Measurements from ENCODE around the gene DCHS1.

DCHS1 gene

GRCh38 chr11:6670202-6670830 lies 14.7 kb upstream of the DCHS1 start:
- no peak for DNase-seq (ENCODE audit: low read depth, low spot score)

GRCh38 chr11:6667733-6668374 lies 12.2 kb upstream of the DCHS1 start:
- DNase-seq (ENCODE audit: low read depth, low spot score) = no peak

- no peak for DNase-seq (ENCODE audit: low read depth, low spot score)
Measured at GRCh38 chr11:6666302-6667183, 10.9 kb upstream of the DCHS1 start.

GRCh38 chr11:6664551-6664950 lies 8.9 kb upstream of the DCHS1 start:
- DNase-seq (ENCODE audit: low read depth, low spot score) = no peak

GRCh38 chr11:6663794-6664469 lies 8.3 kb upstream of the DCHS1 start:
- DNase-seq (ENCODE audit: low read depth, low spot score) = no peak

GRCh38 chr11:6660712-6661111 lies 5.1 kb upstream of the DCHS1 start:
- no peak for DNase-seq (ENCODE audit: low read depth, low spot score)

GRCh38 chr11:6658647-6659046 lies 3.0 kb upstream of the DCHS1 start:
- DNase-seq (ENCODE audit: low read depth, low spot score) = no peak

- DNase-seq (ENCODE audit: low read depth, low spot score) = no peak
Measured at GRCh38 chr11:6657346-6657745, 1.7 kb upstream of the DCHS1 start.

- no peak for DNase-seq (ENCODE audit: low read depth, low spot score)
Measured at GRCh38 chr11:6656936-6657335, 1.3 kb upstream of the DCHS1 start.

GRCh38 chr11:6656584-6656915 lies 941 bp upstream of the DCHS1 start:
- no peak for DNase-seq (ENCODE audit: low read depth, low spot score)

- DNase-seq (ENCODE audit: low read depth, low spot score) = no peak
Measured at GRCh38 chr11:6655020-6655789, 404 bp downstream of the DCHS1 start.

GRCh38 chr11:6654281-6655019 lies 1.2 kb downstream of the DCHS1 start:
- DNase-seq (ENCODE audit: low read depth, low spot score) = no peak

- DNase-seq (ENCODE audit: low read depth, low spot score) = no peak
Measured at GRCh38 chr11:6653656-6654055, 2.0 kb downstream of the DCHS1 start.

- DNase-seq (ENCODE audit: low read depth, low spot score) = no peak
Measured at GRCh38 chr11:6653097-6653496, 2.5 kb downstream of the DCHS1 start.

GRCh38 chr11:6652182-6652581 lies 3.4 kb downstream of the DCHS1 start:
- no peak for DNase-seq (ENCODE audit: low read depth, low spot score)

- DNase-seq (ENCODE audit: low read depth, low spot score) = no peak
Measured at GRCh38 chr11:6650980-6651379, 4.6 kb downstream of the DCHS1 start.

GRCh38 chr11:6650104-6650503 lies 5.5 kb downstream of the DCHS1 start:
- no peak for DNase-seq (ENCODE audit: low read depth, low spot score)

GRCh38 chr11:6648501-6648900 lies 7.1 kb downstream of the DCHS1 start:
- DNase-seq (ENCODE audit: low read depth, low spot score) = no peak

- no peak for DNase-seq (ENCODE audit: low read depth, low spot score)
Measured at GRCh38 chr11:6647836-6648235, 7.8 kb downstream of the DCHS1 start.

- no peak for DNase-seq (ENCODE audit: low read depth, low spot score)
Measured at GRCh38 chr11:6646918-6647679, 8.5 kb downstream of the DCHS1 start.

Measured in activated CD4-positive, CD25-positive, alpha-beta regulatory T cell treated with anti-CD3 and anti-CD28 coated beads, Interleukin-2, amount 50 U/mL, for 16 hours (primary cell).